ENCODE data around the gene ECI2.
A peak's percentile ranks its signal among the peaks of the same experiment; 100 is the strongest.

The ECI2 gene, protein sequence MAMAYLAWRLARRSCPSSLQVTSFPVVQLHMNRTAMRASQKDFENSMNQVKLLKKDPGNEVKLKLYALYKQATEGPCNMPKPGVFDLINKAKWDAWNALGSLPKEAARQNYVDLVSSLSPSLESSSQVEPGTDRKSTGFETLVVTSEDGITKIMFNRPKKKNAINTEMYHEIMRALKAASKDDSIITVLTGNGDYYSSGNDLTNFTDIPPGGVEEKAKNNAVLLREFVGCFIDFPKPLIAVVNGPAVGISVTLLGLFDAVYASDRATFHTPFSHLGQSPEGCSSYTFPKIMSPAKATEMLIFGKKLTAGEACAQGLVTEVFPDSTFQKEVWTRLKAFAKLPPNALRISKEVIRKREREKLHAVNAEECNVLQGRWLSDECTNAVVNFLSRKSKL

GRCh38 chr6:4134841-4135664 is at the start of gene ECI2:
Gene ECI2, minus strand, starts transcription at chr6:4135575. Its CDS starts 15 bp downstream, at chr6:4135560.
- ATAC-seq (peak; percentile 57), DNase-seq (peak; percentile 56)
- peak within 1 kb of the TSS; percentile 78 for H3K27ac Mint-ChIP-seq
- H3K27me3 Mint-ChIP-seq: no peaks in the 10 kb centered on the region
- H3K9me3 Mint-ChIP-seq: peaks cover 11% of the 10 kb centered on the region
- H3K4me1 Mint-ChIP-seq: peaks cover 43% of the 10 kb centered on the region
- H3K4me3 Mint-ChIP-seq: peak within 1 kb of the TSS; percentile 85
- peaks cover 25% of the 10 kb centered on the region for H3K36me3 Mint-ChIP-seq (ENCODE audit: low read depth)

- Mint-ChIP-seq H3K9me3 (no peaks in the 10 kb centered on the region), H3K4me1 (peaks cover 10% of the 10 kb centered on the region), H3K27ac (no peak overlapping the region), H3K36me3 (ENCODE audit: low read depth) (no peaks in the 10 kb centered on the region), H3K27me3 (peaks cover 23% of the 10 kb centered on the region), H3K4me3 (no peak overlapping the region)
- DNase-seq: no peak
- ATAC-seq: no peak
Measured at GRCh38 chr6:4180652-4181255, 45.4 kb upstream of the ECI2 start.

- DNase-seq (no peak), ATAC-seq (no peak)
- Mint-ChIP-seq H3K36me3 (ENCODE audit: low read depth) (no peaks in the 10 kb centered on the region), H3K4me1 (peaks cover 4% of the 10 kb centered on the region), H3K4me3 (no peak overlapping the region), H3K27me3 (peaks cover 22% of the 10 kb centered on the region), H3K27ac (no peak overlapping the region), H3K9me3 (no peaks in the 10 kb centered on the region)
Measured at GRCh38 chr6:4179960-4180651, 44.7 kb upstream of the ECI2 start.

DNA sequence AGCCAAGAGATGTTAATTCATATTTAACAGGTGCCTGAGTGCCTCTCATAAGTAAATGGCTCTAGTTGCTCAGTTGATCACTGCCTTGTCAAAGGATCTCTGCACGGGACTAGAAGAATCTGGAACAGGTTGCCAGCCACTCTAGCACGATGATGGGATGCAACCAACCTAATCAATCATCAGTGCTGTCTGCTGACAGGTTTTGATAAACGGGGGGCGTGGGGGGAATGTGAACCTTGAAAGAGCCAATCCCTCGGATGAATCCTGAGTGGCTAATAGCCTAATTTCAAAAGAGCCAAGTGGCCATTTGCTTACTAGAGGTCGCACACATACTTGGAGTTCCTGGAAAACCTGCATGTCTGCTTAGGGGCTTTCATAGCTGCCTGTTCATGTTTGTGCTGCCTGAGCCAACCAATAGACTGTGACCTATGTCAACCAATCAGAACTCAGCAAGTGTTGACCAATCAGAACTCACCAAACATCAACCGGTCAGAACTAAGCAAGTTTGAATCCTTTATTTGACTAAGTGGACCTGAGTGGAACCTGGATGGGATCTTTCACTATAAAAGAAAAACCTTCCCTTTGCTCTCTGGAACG is 43.5 kb upstream of the ECI2 start:
- no peak overlapping the region for H3K4me3 Mint-ChIP-seq
- no peaks in the 10 kb centered on the region for H3K4me1 Mint-ChIP-seq
- H3K36me3 Mint-ChIP-seq (ENCODE audit: low read depth): no peaks in the 10 kb centered on the region
- H3K27me3 Mint-ChIP-seq: peaks cover 15% of the 10 kb centered on the region
- ATAC-seq (no peak), DNase-seq (no peak)
- H3K9me3 Mint-ChIP-seq: no peaks in the 10 kb centered on the region
- H3K27ac Mint-ChIP-seq: no peak overlapping the region

GRCh38 chr6:4176907-4177306 is 41.5 kb upstream of the ECI2 start:
- H3K36me3 Mint-ChIP-seq (ENCODE audit: low read depth): no peaks in the 10 kb centered on the region
- no peaks in the 10 kb centered on the region for H3K9me3 Mint-ChIP-seq
- H3K4me3 Mint-ChIP-seq: no peak overlapping the region
- H3K27ac Mint-ChIP-seq: no peak overlapping the region
- DNase-seq (no peak), ATAC-seq (no peak)
- H3K4me1 Mint-ChIP-seq: no peaks in the 10 kb centered on the region
- peaks cover 10% of the 10 kb centered on the region for H3K27me3 Mint-ChIP-seq

GRCh38 chr6:4174042-4174441 is 38.7 kb upstream of the ECI2 start:
- DNase-seq (no peak), ATAC-seq (no peak)
- Mint-ChIP-seq H3K36me3 (ENCODE audit: low read depth) (no peaks in the 10 kb centered on the region), H3K27ac (no peak overlapping the region), H3K9me3 (no peaks in the 10 kb centered on the region), H3K4me1 (no peaks in the 10 kb centered on the region), H3K27me3 (peaks cover 1% of the 10 kb centered on the region), H3K4me3 (no peak overlapping the region)

GRCh38 chr6:4172368-4172767 is 37.0 kb upstream of the ECI2 start:
- no peaks in the 10 kb centered on the region for H3K36me3 Mint-ChIP-seq (ENCODE audit: low read depth)
- no peaks in the 10 kb centered on the region for H3K9me3 Mint-ChIP-seq
- H3K27me3 Mint-ChIP-seq: no peaks in the 10 kb centered on the region

GRCh38 chr6:4170297-4170696 is 34.9 kb upstream of the ECI2 start:
- no peaks in the 10 kb centered on the region for H3K9me3 Mint-ChIP-seq
- no peaks in the 10 kb centered on the region for H3K4me1 Mint-ChIP-seq
- H3K36me3 Mint-ChIP-seq (ENCODE audit: low read depth): no peaks in the 10 kb centered on the region
- H3K27ac Mint-ChIP-seq: no peak overlapping the region
- no peaks in the 10 kb centered on the region for H3K27me3 Mint-ChIP-seq
- no peak for ATAC-seq
- H3K4me3 Mint-ChIP-seq: no peak overlapping the region
- DNase-seq: no peak

More at GRCh38 chr6:4172368-4172767, 37.0 kb upstream of the ECI2 start:
- no peak overlapping the region for H3K4me3 Mint-ChIP-seq
- ATAC-seq (no peak), DNase-seq (no peak)
- H3K27ac Mint-ChIP-seq: no peak overlapping the region
- no peaks in the 10 kb centered on the region for H3K4me1 Mint-ChIP-seq

DNA sequence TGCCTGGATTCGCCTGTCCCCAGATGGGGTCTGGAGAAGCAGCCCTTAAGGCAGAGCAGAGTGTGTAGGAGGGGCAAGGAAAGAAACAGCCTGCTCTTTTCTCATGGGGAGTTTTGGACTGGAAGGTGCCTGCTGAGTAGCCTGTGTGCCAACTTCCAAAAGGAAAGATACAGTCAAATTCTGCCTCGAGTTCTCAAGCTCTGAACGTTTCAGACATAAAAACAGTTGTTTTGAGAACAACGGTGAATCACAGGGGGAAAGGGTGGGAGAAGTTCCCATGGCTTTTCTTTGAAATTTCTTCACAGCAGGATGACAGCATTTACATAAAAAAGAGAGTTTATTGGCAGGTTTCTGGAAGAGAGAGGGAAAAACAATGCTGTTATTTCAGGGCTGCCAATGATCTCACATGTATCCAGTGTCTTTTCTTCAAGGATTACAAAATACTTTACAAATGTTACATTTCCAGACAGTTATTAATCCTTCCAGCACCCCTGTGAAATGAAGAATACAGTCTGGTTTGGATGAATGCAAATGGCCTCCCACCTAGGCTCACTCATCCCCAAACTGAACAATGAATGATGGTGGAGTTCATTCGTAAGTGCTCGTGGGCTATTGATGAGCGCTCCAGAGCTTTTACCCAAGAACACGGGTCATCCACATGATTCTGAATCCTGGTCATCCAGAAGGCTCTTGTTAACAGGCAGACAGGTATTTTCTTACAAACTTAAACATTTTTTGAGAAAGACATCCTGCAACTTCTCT is 33.8 kb upstream of the ECI2 start:
- Mint-ChIP-seq H3K36me3 (ENCODE audit: low read depth) (no peaks in the 10 kb centered on the region), H3K4me3 (no peak overlapping the region), H3K4me1 (no peaks in the 10 kb centered on the region), H3K9me3 (no peaks in the 10 kb centered on the region), H3K27me3 (no peaks in the 10 kb centered on the region), H3K27ac (no peak overlapping the region)
- DNase-seq (no peak), ATAC-seq (no peak)

DNA sequence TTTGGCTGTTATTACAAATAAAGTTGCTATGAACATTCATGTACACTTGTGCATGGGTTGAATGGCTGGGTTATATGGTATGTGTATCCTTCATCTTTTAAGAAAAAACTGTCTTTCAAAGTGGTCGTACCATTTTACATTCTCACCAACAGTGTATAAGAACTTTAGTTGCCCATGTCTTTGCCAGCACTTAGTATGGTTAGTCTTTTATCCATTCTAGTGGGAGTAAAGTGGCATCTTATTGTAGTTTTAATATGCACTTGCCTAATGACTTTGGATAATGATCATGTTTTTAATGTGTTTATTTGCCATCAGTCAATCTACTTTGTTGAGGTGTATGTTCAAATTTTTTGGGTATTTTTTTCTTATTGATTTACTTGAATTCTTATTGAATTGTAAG is 32.5 kb upstream of the ECI2 start:
- no peaks in the 10 kb centered on the region for H3K27me3 Mint-ChIP-seq
- DNase-seq (no peak), ATAC-seq (no peak)
- no peaks in the 10 kb centered on the region for H3K9me3 Mint-ChIP-seq
- H3K4me1 Mint-ChIP-seq: no peaks in the 10 kb centered on the region
- H3K27ac Mint-ChIP-seq: no peak overlapping the region
- H3K36me3 Mint-ChIP-seq (ENCODE audit: low read depth): no peaks in the 10 kb centered on the region
- H3K4me3 Mint-ChIP-seq: no peak overlapping the region

GRCh38 chr6:4167123-4167522 is 31.7 kb upstream of the ECI2 start:
- H3K36me3 Mint-ChIP-seq (ENCODE audit: low read depth): no peaks in the 10 kb centered on the region
- no peaks in the 10 kb centered on the region for H3K9me3 Mint-ChIP-seq
- ATAC-seq (no peak), DNase-seq (no peak)
- H3K4me3 Mint-ChIP-seq: no peak overlapping the region
- no peak overlapping the region for H3K27ac Mint-ChIP-seq
- no peaks in the 10 kb centered on the region for H3K4me1 Mint-ChIP-seq
- H3K27me3 Mint-ChIP-seq: no peaks in the 10 kb centered on the region

DNA sequence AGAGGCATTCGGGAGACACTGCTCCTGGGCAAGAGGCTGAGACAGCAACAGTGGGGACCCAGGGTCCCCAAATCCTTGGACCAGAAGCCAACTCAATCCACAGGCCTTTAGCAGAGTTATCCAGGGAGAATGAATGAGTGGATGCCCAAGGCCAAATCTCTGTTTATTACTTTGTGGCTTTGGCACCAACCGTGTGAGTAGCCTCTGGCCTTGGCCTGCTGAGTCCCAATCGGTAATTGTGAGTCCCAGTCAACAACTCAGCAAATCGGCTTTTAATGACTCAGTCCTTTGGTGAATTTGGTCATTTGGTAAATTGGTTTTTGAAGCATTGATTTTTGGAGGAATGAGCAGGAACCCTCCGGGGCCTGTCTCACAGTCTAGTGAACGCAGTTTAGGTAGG is 29.1 kb upstream of the ECI2 start:
- no peak overlapping the region for H3K27ac Mint-ChIP-seq
- no peaks in the 10 kb centered on the region for H3K36me3 Mint-ChIP-seq (ENCODE audit: low read depth)
- no peak for DNase-seq
- no peaks in the 10 kb centered on the region for H3K27me3 Mint-ChIP-seq
- no peak for ATAC-seq
- no peaks in the 10 kb centered on the region for H3K4me1 Mint-ChIP-seq
- H3K9me3 Mint-ChIP-seq: no peaks in the 10 kb centered on the region
- no peak overlapping the region for H3K4me3 Mint-ChIP-seq

DNA sequence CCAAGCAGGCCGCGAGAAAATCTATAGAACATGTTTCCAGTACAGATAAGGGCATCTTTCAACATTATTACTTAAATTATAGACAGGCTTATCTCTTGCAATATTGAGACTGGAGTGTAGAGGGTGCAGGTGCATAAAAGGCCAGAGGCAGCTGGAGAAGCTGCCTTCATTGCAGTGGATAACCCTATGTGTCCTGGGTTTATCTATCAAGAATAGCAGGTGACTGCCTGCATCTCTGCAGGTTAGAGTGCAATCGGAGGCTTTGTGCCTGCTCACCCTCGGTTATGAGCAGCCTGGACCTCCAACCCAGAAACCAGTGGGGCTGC is 28.7 kb upstream of the ECI2 start:
- H3K4me3 Mint-ChIP-seq: no peak overlapping the region
- H3K27me3 Mint-ChIP-seq: no peaks in the 10 kb centered on the region
- no peak for ATAC-seq
- H3K36me3 Mint-ChIP-seq (ENCODE audit: low read depth): no peaks in the 10 kb centered on the region
- DNase-seq: no peak
- H3K9me3 Mint-ChIP-seq: no peaks in the 10 kb centered on the region
- no peaks in the 10 kb centered on the region for H3K4me1 Mint-ChIP-seq
- no peak overlapping the region for H3K27ac Mint-ChIP-seq

Data from activated naive CD8-positive, alpha-beta T cell treated with anti-CD3 and anti-CD28 coated beads, Interleukin-2, amount 50 U/mL, for 24 hours (primary cell).